Activated naive CD8-positive, alpha-beta T cell (primary cell): ENCODE measurements around the gene PPP1R1B.
A peak's percentile ranks its signal among the peaks of the same experiment; 100 is the strongest.

Experiments used
- H3K27ac Mint-ChIP-seq: one replicate; pipeline ENCODE4 v1.8.0; 2021; ENCODE audit warnings: mixed read lengths
- H3K27me3 Mint-ChIP-seq: one replicate; pipeline ENCODE4 v1.8.0; 2021; ENCODE audit warnings: mixed read lengths
- H3K36me3 Mint-ChIP-seq: one replicate; pipeline ENCODE4 v1.8.0; 2021; ENCODE audit warnings: mixed read lengths
- H3K4me1 Mint-ChIP-seq: one replicate; pipeline ENCODE4 v1.8.0; 2021; ENCODE audit warnings: low read depth, mixed read lengths
- H3K4me3 Mint-ChIP-seq: one replicate; pipeline ENCODE4 v1.8.0; 2021; ENCODE audit warnings: mild to moderate bottlenecking, mixed read lengths
- H3K9me3 Mint-ChIP-seq: one replicate; pipeline ENCODE4 v1.8.0; 2021; ENCODE audit warnings: low read depth, mixed read lengths

Gene PPP1R1B

GRCh38 chr17:39597372-39598046 lies 29.2 kb upstream of the PPP1R1B start:
- no peaks in the 10 kb centered on the region for H3K36me3 Mint-ChIP-seq
- H3K27ac Mint-ChIP-seq, result no peak overlapping the region
- H3K27me3 Mint-ChIP-seq, result peaks cover 53% of the 10 kb centered on the region
- no peak overlapping the region for H3K4me3 Mint-ChIP-seq
- peaks cover under 1% of the 10 kb centered on the region for H3K9me3 Mint-ChIP-seq
- peaks cover 22% of the 10 kb centered on the region for H3K4me1 Mint-ChIP-seq

GRCh38 chr17:39598047-39598481 lies 28.7 kb upstream of the PPP1R1B start:
- Mint-ChIP-seq H3K27ac (no peak overlapping the region), H3K4me1 (peaks cover 23% of the 10 kb centered on the region), H3K9me3 (no peaks in the 10 kb centered on the region), H3K4me3 (no peak overlapping the region), H3K36me3 (no peaks in the 10 kb centered on the region), H3K27me3 (peaks cover 55% of the 10 kb centered on the region)

GRCh38 chr17:39598630-39599003 lies 28.1 kb upstream of the PPP1R1B start:
- no peaks in the 10 kb centered on the region for H3K36me3 Mint-ChIP-seq
- H3K9me3 Mint-ChIP-seq, result no peaks in the 10 kb centered on the region
- H3K27ac Mint-ChIP-seq, result no peak overlapping the region
- H3K4me1 Mint-ChIP-seq, result peaks cover 28% of the 10 kb centered on the region
- H3K27me3 Mint-ChIP-seq, result peaks cover 54% of the 10 kb centered on the region
- H3K4me3 Mint-ChIP-seq, result no peak overlapping the region

GRCh38 chr17:39599004-39599664 lies 27.6 kb upstream of the PPP1R1B start:
- Mint-ChIP-seq H3K9me3 (no peaks in the 10 kb centered on the region), H3K4me3 (no peak overlapping the region), H3K27me3 (peaks cover 53% of the 10 kb centered on the region)

GRCh38 chr17:39599665-39600231 lies 27.0 kb upstream of the PPP1R1B start:
- Mint-ChIP-seq H3K36me3 (no peaks in the 10 kb centered on the region), H3K9me3 (no peaks in the 10 kb centered on the region), H3K27ac (no peak overlapping the region), H3K4me3 (no peak overlapping the region), H3K4me1 (peaks cover 33% of the 10 kb centered on the region), H3K27me3 (peaks cover 53% of the 10 kb centered on the region)

More at GRCh38 chr17:39599004-39599664, 27.6 kb upstream of the PPP1R1B start:
- no peaks in the 10 kb centered on the region for H3K36me3 Mint-ChIP-seq
- peaks cover 31% of the 10 kb centered on the region for H3K4me1 Mint-ChIP-seq
- no peak overlapping the region for H3K27ac Mint-ChIP-seq

- Mint-ChIP-seq H3K36me3 (no peaks in the 10 kb centered on the region), H3K27ac (no peak overlapping the region), H3K27me3 (peaks cover 48% of the 10 kb centered on the region), H3K9me3 (no peaks in the 10 kb centered on the region), H3K4me1 (peaks cover 37% of the 10 kb centered on the region), H3K4me3 (no peak overlapping the region)
Observed at GRCh38 chr17:39600288-39600996, 26.3 kb upstream of the PPP1R1B start.

GRCh38 chr17:39600997-39601597 lies 25.7 kb upstream of the PPP1R1B start:
- Mint-ChIP-seq H3K9me3 (no peaks in the 10 kb centered on the region), H3K27me3 (peaks cover 43% of the 10 kb centered on the region), H3K36me3 (no peaks in the 10 kb centered on the region), H3K27ac (no peak overlapping the region), H3K4me1 (peaks cover 38% of the 10 kb centered on the region), H3K4me3 (no peak overlapping the region)

GRCh38 chr17:39601758-39602532 lies 24.8 kb upstream of the PPP1R1B start:
- H3K36me3 Mint-ChIP-seq, result no peaks in the 10 kb centered on the region
- H3K27me3 Mint-ChIP-seq, result peaks cover 39% of the 10 kb centered on the region
- H3K4me3 Mint-ChIP-seq, result no peak overlapping the region
- no peak overlapping the region for H3K27ac Mint-ChIP-seq
- H3K4me1 Mint-ChIP-seq, result peaks cover 36% of the 10 kb centered on the region
- no peaks in the 10 kb centered on the region for H3K9me3 Mint-ChIP-seq

GRCh38 chr17:39602533-39603303 lies 24.0 kb upstream of the PPP1R1B start:
- H3K27ac Mint-ChIP-seq, result no peak overlapping the region
- H3K27me3 Mint-ChIP-seq, result peaks cover 37% of the 10 kb centered on the region
- no peak overlapping the region for H3K4me3 Mint-ChIP-seq
- no peaks in the 10 kb centered on the region for H3K9me3 Mint-ChIP-seq
- H3K36me3 Mint-ChIP-seq, result no peaks in the 10 kb centered on the region
- peaks cover 33% of the 10 kb centered on the region for H3K4me1 Mint-ChIP-seq

- no peaks in the 10 kb centered on the region for H3K36me3 Mint-ChIP-seq
- peaks cover 27% of the 10 kb centered on the region for H3K4me1 Mint-ChIP-seq
- no peaks in the 10 kb centered on the region for H3K9me3 Mint-ChIP-seq
- peaks cover 34% of the 10 kb centered on the region for H3K27me3 Mint-ChIP-seq
- no peak overlapping the region for H3K27ac Mint-ChIP-seq
- peak overlapping the region; percentile 37 for H3K4me3 Mint-ChIP-seq
Observed at GRCh38 chr17:39603304-39604016, 23.3 kb upstream of the PPP1R1B start.

- Mint-ChIP-seq H3K9me3 (no peaks in the 10 kb centered on the region), H3K4me1 (peaks cover 25% of the 10 kb centered on the region), H3K27me3 (peaks cover 39% of the 10 kb centered on the region), H3K4me3 (peak overlapping the region; percentile 49), H3K36me3 (no peaks in the 10 kb centered on the region), H3K27ac (no peak overlapping the region)
Observed at GRCh38 chr17:39604911-39605491, 21.8 kb upstream of the PPP1R1B start.

GRCh38 chr17:39605492-39606433 lies 21.0 kb upstream of the PPP1R1B start:
- H3K36me3 Mint-ChIP-seq, result no peaks in the 10 kb centered on the region
- H3K4me1 Mint-ChIP-seq, result peaks cover 24% of the 10 kb centered on the region
- H3K9me3 Mint-ChIP-seq, result no peaks in the 10 kb centered on the region
- peaks cover 39% of the 10 kb centered on the region for H3K27me3 Mint-ChIP-seq
- H3K27ac Mint-ChIP-seq, result no peak overlapping the region
- peak overlapping the region; percentile 60 for H3K4me3 Mint-ChIP-seq
